ENCODE measurements around the gene KCNQ1.

GRCh38 chr11:2554338-2555207, 109.8 kb downstream of the KCNQ1 start:
- TF ChIP-seq, protein P1, sequence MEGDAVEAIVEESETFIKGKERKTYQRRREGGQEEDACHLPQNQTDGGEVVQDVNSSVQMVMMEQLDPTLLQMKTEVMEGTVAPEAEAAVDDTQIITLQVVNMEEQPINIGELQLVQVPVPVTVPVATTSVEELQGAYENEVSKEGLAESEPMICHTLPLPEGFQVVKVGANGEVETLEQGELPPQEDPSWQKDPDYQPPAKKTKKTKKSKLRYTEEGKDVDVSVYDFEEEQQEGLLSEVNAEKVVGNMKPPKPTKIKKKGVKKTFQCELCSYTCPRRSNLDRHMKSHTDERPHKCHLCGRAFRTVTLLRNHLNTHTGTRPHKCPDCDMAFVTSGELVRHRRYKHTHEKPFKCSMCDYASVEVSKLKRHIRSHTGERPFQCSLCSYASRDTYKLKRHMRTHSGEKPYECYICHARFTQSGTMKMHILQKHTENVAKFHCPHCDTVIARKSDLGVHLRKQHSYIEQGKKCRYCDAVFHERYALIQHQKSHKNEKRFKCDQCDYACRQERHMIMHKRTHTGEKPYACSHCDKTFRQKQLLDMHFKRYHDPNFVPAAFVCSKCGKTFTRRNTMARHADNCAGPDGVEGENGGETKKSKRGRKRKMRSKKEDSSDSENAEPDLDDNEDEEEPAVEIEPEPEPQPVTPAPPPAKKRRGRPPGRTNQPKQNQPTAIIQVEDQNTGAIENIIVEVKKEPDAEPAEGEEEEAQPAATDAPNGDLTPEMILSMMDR (conservative IDR thresholded peaks at IDR 0.05 in 1 of 2, IDR thresholded peaks at IDR 0.05 in 1 of 2; ENCODE audit: low read depth in 1 of 2, low read length in 2 of 2), result no peak
- no peak for TF ChIP-seq EZH2 (IDR thresholded peaks at IDR 0.05; ENCODE audit: low read length, missing control alignments)

All from fibroblast of lung (primary cell).